ENCODE results near the gene HOXC12.

HOXC12 gene

DNA sequence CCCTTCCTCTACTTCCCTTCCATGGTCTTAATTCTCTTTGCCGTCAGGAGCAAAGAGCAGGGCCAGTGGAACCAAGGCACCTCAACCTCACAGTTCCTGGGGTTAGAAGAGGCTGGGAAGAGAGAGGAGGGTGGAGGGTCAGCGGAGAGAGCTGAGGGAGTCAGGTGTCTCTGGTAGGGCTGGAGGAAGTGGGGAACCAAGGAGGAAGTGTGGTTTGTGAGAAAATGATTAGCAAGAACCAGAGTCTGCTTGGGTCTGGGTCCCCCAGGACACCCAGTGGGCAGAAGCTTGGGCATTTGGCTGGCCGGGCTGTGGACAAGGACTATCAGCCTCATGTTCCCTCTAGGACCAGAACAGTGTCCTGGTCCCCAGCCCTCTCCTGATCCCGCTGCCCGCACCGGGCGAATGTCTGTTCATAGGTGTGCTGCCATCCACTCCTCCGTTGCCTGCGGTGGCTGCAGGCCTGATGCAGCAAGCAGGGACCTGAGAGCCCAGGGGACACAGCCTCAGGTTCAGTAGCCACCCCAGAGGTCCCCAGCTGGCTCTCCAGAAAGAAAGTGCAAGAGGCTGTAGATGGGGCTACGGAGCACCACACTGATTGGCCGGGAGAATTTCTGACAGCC, 2.3 kb downstream of the HOXC12 start:
- no peak for DNase-seq

DNA sequence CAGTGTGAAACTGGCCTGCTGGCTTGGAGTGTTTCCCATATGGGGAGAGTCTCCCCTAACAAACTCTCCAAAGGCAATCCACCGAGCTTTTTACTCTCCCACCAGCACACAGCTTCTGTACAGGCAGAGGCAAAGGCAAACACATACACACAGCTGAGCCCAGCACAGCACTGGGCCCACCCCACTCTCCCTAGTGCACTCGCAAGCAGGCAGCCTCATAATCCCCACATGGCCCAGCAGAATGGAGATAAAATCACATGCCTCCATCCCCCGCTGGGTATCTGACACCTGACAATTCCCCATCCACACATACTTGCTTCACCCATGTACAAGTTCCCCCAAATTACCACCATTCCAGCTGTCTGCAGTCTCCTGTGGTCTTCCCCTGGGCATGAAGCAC, 3.4 kb downstream of the HOXC12 start:
- no peak for DNase-seq

DNA sequence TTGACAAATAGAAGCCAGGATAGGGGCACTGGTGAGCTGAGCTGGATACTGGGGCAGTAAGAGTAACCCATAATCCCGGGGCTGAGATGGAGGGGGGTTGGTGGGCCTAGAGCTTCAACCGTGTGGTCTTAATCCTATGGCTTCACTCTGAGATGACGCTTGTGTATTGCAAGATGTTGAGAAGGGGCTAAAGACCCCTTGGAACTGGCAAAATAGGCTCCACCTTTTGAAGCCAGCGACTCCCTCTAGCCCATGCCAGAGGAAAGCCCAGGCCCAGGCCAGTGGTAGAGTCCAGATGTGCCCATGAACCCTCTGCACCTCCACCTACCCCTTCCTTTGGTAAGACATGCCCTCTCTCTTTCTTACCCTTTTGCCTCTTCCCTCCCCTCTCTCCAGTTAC, 4.6 kb downstream of the HOXC12 start:
- no peak for DNase-seq

DNA sequence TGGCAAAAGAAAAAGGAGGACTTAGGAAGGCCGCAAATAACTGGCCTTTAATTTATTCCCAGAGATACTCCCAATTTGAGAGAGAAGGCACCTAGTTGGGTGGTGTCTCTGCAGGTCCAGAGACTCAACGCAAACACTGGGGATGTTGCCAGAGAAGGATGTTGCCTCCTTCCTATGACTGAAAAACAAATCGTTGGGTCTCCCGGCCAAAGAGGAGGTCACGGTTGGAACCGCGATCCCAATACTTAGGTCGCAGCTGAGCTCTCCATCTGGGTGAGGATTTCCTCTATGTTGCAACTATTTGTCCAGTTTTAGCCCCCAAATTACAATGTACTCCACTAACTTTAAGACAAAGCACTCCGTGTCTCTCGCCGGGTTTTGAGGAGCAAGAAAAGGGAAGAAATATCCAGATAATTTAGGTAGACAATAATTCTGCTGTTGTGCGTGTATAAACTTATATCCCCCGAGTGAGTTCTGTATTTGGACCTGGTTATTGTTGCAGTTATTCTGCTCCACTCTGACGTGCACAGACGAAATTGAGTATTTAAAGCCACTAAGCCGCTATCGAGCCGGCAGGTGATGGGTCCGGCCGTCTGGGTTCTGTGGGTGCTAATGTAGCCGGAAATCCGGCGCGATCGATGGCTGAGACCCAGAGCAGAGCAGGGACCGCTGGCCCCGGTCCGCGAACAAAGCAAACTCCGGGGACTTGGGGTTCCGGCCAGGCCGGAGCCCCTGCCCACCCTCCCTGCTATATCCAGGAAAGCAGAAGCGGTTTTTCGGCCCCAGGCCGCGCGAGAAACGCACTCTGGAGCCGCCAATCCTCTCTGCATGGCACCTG, 5.7 kb downstream of the HOXC12 start:
- DNase-seq = no peak

DNA sequence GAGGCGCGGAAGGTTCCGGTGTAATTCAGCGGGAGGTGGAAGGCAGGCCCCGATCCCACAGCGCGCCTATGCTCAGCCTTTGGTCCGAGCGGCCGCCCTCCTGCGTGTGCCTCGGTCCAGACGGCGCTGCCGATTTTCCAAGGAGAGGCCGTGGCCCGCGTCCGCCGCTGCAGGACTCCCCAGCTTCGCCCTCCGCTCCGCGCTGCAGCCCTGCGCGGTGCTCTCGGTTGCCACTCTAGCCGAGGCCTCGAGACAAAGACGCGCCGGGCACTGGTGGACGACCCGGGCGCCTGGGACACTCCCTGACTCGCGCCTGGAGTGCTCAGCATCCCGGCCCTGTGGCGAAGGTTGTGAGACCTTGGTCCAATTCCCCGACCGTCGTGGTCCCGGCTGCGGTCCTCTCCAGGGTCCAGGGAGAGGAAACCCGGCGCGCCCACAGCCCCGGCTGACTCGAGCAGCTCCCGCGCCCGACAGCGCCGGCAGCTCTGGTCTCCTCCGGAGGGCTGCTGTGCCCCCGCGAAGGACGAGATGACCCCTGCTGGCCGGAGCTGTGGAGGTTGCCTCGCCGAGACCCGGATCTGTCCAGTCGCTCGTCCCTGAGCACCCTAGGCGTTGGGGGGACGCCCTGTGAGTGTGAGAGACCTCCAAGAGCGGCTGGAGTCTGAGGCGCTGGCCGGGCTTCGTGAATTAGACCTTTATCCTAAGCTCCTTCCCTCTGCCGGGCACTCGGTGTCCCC, 6.5 kb downstream of the HOXC12 start:
- DNase-seq = no peak

DNA sequence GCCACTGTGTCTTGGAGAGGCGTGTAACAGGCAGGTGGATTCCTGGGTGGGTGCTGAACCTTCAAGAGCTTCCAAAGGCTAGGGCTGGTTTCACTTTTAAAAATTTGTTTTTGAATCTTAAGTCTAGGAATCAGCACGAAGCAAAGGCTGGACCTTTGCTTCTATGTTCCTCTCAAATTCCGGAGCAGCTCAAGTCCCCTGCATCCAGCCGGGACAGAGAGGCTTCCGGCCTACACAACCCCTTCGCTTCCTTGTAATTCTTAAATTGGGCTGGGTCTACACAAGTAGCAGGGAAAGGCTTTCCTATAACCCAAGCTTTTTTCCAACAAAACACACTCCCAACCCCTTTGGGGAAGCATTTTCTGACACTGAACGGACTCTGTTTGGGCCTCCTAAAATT, 8.3 kb downstream of the HOXC12 start:
- no peak for DNase-seq

DNA sequence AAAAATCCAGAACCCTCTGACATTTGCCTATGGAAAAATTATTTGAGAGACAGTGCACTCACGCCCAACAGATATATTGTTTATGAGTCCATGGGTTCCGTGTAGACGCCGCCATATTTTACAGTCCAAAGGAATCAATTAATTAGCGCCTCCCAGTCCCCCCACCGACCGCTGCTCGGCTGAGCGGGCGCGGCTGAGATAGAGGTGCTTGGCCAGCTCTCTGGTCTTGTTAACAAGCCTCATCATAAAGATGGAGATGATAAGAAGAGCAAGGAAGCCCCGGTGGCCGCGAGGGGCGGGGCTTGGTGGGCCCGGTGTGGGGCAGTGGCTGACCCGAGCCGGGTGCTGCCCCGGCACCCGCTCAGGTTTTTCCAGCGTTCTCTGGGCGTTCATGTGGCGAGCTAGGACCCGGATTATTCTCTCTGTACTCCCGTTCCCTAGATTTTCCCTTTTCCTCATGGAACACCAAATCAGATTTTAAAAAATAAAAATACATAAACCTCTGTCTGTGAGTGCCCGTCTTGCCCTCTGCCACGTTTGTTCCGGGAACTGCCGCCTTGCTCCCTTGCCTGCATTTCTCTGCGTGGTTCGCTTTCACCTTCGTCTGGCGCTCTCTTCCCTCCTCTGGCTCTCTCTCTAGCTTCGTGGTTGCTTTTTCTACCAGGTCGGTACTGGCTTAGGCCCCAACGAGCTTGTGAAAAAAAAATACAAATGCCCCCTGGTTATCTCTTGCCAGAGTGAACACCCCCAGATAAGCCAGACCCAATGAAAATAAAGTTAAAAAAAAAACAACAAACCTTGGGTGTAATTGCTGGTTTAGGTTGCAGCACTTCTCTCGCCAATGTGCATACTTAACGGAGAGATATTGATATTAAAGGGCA, 9.0 kb downstream of the HOXC12 start:
- DNase-seq = no peak

DNA sequence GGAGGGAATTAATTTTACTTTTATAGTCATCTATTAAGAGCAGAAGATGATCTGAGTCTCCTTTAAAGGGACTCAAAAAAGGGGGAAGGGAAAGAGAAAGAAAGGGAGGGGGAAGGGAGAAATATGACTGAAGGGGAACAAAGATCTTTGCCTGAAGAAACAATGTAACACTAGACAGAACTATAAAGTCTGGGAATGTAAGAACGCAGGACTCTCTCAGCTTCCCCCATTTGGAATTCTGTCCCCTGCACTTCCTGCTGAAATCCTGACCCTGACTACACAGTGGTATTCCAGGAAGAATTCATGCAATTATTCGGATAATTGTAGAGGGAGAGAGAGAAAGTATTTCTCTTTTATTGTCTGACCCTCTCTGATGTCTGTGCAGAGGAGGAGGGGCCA, 9.6 kb downstream of the HOXC12 start:
- DNase-seq = no peak

DNA sequence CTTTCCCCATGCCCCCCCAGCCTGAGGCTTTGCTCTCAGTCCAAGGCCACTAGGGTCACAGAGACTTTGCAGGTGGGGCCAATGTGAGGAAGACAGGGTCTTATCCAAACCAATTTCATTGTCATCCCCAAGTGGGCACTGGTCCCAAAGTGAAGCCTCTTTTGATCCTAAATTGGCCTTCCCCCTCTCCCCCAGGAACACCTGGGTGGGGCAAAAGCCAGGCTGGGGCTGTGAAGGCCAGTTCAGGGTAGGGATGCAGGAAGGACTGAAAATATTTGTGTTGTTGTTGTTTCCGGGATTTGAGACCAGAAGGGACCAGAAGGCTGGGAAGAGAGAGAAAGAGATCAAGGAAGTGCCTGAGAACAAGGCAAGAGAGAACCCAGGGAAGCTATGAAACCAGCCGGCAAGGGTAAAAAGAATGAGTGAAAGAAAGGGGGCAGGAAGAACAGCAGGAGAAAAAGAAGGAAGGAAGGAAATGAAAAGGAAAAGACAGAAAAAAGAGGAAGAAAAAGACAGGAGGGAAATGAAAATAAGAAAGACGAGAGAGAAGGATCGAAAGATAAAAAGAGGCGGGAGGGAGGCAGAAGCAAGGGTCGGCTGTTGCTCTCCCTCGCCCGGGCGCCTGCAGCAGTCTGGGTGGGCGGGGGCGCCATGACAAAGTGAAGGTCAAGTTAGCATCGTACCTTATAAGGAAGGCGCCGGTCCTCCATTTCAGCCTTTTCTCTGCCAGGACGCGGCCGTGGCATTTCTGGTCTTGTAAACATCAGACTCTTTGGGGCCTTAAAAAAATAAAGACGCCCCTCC, 10.8 kb downstream of the HOXC12 start:
- DNase-seq = no peak

DNA sequence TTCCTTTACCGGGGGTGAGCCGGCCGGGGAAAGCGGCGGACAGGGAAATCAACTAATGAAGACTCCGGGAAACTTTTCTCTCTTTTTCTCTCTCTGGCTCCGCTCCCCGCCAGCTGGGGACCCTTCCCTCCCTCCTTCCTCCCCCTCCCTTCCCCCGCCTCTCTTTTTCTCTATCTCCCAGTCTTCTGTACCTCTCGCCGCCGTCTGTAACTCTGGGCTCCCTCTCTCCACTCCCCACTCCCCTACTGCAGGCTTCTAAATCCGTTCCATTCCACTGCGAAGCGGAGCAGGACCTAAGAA, 11.3 kb downstream of the HOXC12 start:
- DNase-seq = no peak

DNA sequence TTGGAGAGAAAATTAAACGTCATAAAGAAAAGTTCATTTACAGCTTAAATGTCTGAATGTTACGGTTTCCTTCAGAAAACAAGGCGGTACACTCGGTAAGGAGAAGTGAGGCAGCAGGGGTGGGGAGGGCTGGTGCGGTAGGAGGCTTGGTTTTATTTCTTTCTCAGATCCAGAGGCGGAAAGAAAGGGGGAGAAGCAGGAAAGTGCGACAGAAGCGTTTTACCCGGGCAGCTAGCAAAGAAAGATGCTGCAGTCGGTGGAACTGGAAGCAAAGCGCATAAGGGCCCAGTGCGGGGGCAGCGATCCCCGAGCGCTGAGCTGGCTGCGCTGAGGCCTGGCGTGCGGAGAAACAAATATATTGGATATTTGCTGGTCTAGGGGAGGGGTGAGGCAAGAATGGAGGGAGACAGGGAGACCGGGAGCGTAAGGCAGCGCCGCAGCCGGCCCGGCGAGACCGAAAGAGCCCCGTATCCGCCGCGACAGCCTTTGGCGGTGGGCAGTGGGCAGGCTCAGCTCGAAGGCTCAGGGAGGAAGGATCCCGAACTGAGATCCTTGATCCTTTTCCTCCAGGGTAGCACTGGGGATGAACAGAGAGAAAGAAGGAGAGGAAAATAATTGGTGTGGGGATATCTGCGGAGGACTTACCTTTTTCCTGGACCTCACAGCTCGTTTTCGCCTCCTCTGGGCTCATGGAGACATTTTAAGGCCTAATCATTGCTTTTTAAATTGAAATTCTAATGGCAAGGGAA, 11.9 kb downstream of the HOXC12 start:
- no peak for DNase-seq

DNA sequence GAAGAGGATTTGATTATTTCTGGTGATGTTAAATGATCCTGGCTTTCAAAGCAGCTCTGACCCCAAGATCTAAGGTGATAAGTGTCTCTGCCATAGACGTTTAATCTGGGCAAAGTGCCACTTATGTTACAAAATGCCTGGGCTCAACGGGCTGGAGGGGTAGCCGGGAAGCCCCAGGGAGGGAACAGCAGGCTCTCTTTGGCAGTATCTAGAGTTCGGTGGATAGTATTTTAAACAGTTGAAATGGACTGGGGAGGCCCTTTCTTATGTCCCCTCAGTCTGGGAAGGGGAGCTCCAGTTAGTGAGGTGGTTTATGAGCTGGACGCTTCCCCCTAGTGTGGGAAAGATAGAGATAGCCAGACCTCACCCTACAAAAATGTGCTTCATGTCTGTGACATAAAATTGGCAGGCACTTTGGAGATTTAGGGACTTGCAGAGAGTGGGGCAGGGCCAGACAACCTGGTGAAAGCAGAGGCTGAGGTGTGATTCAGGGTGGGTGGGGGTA, 12.8 kb downstream of the HOXC12 start:
- DNase-seq = no peak

DNA sequence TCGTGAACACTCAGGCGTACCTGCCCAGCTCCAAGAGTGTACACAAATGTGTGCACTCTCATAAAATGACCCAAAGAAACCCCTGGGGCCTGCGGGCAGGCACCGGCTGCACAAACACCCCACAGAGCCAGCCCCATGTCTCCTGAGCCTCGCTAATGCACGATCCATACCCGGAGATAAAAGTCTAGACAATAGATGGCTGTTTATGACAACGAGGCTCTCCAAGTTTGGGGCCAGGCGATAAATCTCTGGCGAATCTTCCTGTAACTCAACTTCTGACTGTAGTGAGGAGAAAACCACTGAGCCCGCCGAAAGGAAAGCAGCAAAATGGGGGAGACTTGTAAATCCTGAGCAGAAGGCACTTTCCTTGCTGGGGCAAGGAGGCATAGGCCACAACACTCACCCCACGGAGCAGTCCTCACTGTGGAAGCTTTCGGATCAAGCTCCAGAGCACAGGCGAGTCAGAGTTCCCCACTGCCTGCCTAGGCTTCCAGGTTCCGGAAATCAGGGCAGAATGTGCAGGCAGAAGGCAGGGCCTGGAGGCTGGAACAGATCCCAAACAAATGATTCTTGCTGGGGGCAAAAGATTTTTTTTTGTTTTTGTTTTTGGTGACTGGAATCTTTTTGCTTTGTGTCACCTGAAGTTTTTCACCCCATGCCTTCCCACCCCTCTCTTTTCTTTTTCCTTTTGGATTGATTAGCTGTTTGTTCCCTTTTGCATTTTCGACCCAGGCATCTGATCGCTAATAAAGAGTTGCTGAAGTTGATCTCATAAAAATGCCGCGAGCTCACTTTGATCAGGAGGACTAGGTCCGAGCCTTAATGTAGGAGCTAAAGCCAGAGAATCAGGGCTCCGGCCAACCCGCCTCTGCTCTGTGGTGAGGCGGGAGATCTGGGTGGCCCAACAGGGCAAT, 13.8 kb downstream of the HOXC12 start:
- no peak for DNase-seq

DNA sequence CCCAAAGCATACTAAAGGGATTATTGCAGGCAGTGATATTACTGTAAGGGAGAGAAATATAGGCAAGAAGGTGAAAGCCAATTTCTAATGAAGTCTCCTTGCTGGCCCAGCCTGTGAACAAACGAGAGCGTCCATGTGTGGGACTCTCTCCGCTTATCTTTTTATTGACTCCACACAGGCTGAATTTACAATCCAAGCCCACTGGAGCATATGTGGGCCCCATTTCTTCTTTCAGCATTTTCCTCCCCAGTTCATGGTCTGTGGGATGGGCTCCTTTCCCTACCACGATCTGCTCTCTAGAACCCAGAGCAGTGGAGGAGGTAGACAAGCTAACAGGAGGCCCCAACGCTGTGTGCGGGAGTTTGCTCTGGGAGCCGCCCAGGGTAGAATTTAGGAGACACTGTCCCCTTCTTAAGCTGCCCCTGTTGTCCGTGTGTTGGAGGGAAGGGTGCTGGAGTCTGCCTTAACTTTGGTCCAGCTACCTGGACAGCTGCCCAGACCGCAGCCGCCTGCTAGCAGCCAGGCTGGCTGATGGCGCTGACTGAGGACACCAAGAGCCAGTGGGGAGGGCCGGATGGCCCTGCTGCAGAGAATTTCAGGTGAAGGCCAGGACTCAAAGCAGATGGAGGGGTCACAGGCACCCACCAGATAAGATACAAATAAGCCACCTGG, 15.0 kb downstream of the HOXC12 start:
- no peak for DNase-seq

DNA sequence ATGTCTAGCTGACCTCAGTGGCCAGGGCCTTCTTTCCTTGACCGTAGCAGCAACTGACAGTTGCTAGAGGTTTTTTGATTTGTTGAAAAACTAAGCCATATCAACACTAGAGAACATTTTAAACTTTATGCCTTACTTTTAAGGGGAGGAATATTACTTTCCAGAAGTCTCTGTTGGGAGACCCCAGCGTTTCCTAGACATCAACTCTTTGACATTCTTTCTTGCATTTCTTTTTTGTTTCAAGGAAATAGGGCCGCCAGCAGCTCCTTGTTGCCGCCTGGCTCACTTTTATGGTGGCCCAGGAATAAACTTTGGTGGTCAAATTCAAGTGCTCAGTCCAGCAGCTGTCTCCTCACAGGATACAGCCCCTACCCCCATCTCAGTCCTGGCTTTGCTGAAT, 15.7 kb downstream of the HOXC12 start:
- no peak for DNase-seq

DNA sequence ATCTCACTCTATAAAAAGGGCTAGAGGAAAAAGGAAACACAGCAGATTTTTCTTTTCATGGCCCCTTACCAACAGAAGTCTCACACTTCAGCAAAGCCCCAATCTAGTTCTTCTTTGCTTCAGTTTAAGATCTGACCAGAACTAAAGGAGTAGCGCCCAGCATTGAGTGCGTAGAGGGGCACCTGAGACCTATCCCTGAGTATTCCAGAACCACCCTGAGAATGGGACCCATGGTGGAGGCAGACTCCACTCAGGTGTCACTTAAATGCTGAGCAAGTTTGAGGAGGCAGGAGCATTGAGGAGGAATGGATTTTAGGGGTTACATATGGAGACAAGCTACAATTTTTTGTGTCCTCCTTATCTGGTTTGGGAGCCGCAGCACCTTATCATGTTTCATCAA, 16.4 kb downstream of the HOXC12 start:
- no peak for DNase-seq

DNA sequence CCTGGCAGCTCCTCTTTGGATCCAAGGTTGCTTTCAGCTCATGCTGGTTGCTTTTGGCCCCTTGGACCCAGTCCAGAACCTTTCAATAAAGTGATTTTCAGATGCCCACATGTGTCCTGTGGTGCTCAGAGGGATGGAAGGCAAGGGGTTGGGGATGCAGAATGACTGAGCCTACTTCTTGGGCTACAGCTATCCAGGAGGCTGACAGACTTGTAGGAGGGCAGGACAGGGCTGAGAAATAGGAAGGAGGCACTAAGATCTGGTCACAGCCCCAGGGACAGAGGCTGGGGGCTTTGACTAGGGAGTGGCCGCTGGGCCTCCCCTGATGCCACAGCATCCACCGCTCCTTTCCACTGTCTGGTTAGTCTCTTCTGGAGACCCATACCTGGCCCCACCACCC, 17.0 kb downstream of the HOXC12 start:
- no peak for DNase-seq

DNA sequence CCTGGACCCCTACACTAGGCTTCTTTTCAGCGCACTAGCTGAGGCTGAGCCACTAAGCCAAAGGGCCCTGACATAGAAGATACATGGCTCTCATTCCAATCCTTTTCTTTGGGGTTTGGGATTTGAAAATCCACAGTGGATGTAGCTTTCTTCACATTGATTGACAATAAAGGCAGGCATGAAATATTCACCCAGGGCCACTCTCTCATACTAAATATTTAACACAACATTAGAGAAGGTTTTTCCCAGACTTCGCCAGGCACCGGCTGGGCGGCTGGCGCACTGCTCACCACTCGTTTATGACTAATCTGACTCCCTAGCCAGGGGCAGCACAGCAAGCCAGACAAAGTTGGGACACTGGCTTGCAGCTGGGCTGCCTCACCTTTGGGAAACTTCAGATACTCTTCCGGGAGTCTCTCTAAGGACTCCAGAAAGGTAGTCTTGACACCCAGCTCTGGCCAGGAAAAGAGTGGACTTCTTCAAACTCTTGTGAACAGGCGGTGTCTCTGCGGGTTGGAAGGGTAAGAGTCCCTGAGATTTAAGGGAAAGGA, 17.5 kb downstream of the HOXC12 start:
- no peak for DNase-seq

DNA sequence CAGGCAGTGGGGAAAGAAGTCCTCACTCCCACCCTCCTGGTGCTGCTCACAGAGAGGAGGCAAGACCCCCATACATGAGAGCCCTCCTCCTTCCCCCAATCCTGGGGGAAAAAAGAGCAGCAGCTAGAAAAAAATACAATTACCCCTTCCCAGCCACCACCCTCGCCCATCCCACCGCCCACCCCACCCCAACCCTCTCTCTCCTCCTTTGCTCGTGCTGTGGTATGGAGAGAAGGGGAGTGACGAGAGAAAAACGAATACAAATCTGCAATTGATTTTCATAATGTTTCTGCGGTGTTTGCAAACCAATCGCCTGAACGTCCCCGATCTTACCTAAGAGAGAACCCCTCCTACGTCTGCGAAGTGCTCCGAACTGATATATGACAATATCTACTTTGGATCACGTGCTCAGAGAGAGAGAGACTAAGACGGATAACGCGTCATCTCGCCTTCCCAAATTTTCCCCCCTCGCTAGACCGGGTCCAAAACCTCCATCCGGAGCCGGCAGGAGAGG, 18.1 kb downstream of the HOXC12 start, which contains the start of gene HOXC11:
Gene HOXC11 (plus strand): TSS at position 405 of the 514 bp plus-strand sequence. CDS start 116 bp downstream, outside the sequence.
- no peak for DNase-seq
